GM19395 (cell line): ENCODE measurements around the gene ACOT12.
"Not testable (repeated sequence)": the region's sequence is repeated elsewhere in the genome, so short reads cannot be mapped to it uniquely, and the experiment has no call there.

ENCODE experiments used
- ATAC-seq: cut with Tn5 transposase; IDR thresholded peaks from one replicate; pipeline ENCODE4 v1.9.1; 2021; ENCODE audit warnings: mild to moderate bottlenecking, moderate library complexity; ENCODE audit not compliant: unreplicated experiment

ACOT12 gene

DNA sequence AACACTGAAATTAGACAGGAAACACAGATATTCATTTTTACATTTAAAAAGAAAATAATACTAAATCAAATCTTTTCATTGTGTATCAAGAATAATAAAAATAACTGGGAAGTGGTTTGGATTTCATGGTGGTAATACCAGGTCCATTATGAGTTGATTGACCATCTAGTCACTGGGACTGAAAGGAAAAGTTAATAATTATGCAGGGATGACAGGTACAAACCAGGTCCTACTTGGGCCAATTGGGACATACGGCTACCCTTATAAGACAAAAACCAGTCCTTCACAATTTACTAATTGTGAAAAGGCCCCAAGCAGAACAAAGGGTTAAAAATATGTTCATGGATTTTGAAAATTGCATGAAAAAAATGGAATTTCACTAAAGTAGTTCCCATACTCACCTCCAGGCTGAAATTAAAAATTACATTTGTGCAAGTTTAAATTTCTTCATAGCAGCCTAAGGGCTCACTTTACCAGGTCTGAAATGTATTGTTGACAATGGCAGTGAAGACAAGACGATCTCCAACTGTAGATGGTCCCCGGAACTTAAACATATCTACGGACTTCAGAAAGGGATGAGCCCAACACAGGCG, 48.4 kb downstream of the ACOT12 start:
- ATAC-seq = no peak

DNA sequence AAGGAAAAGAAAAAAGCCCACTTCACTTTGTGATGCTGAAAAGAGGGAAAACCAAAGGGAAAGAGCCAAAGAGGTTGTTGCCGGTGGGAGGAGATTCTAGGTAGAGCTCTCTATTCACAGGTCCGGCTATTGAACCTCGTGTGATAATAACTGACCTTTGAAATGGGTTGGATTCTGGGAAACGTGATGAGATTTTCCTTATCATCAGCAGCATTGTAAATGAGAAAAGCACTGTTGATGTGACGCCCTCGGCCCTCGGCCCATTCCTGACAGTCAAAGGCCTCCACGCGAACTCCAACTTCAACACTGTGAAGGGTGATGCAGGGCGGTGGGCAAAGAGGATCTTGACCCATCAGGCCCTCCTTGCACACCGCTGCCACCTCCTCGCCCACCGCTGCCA, 49.2 kb downstream of the ACOT12 start:
- ATAC-seq = no peak

DNA sequence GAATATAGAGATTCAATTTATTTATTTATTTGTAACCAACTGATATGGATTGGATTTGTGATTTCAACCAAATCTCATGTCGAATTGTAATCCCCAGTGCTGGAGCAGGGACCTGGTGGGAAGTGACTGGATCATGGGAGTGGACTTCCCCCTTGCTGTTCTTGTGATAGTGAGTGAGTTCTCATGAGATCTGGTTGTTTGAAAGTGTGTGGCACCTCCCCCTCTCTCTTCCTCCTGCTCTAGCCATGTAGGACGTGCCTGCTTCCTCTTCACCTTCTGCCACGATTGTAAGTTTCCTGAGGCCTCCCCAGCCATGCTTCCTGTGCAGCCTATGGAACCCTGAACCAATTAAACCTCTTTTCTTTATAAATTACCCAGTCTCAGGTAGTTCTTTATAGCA, 55.7 kb downstream of the ACOT12 start:
- not testable (repeated sequence) for ATAC-seq

DNA sequence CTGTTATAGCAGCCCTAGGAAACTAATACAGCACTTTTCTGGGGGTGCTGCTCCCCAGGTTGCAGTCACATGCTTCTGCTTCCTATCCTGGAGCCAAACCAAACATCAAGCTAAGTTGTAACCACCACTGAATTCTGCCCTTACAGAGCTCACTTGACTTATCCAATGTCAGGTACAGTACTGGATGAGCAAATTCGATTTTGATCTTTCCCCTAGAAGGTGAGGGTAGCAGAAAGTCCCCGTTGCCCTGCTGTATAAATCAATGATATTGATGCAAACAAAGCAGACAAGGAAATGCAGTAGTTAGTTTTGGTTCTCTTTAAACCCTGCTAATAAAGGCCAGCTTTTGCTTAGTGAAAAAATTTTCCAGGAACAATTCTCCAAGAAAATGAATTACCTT, 56.1 kb downstream of the ACOT12 start:
- ATAC-seq = no peak

DNA sequence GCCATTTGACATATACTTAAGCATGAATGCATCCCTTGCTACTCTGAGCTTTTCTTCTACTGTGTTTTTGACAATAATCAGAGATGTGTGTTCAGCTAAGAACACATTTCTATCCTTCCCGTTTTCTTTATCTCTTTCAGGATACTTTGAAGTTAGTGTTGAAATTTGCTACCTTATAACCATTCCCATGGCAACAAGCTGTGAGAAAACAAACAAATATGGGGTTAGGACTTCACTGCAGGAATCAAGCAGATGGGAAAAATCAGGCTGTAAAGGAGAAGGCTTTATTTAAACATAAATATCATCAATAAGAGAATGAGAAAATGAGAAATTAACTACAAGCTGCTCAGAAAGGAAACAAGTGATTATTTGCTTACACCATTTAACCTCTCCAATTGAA, 57.4 kb downstream of the ACOT12 start:
- no peak for ATAC-seq

DNA sequence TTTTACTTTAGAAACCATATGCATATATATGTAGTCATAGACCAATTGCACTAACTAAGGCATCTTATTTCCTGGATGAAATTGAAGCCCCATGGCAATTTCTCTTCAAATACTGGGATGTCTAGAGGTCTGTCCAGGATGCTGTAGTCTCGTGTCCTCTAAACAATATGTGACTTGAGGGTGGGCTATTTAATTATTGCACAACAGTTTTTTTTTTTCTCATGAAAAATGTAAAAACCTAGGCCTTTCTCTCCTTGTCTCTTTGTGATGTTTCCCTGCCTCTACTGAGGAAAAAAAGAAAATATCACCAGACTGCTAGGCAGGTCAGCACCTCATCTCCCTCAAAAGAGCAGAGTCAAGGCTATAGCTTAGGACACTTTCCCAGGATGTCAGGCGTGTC, 58.0 kb downstream of the ACOT12 start:
- ATAC-seq = no peak

DNA sequence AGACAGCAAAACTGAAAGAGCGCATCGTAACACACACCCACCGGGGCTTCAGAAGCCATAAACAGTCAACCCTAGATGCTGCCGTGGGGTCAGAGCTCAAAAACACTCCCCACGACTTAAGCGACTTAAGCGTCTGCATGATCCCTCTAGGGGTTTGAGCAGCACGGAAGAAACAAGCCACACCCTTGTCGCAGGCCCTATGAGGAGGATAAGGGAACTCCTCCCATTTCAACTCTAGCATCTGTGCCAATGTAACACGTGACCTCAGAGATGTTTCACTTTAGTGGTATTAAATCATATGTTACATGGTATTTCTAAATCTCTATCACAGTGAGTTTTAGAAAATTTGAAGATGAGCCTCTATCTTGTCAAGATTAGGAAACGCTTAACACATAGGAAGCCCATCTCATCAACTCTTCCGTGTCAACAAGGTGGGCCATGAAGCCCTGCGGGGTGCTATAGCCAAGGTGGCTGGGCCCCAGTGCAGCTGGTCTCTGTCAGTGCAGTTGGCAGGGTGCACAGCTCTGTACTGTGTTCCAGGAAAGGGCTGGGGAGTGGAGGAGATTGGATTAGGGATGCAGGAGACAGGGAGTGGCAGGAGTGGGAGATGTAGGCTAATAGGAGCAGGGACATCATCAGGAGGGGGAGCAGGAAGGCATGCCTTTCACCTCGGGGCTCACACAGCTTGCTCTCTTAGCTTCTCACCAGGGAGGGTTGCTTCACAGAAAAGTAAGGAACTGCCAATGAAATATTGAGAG, 59.5 kb downstream of the ACOT12 start:
- no peak for ATAC-seq

DNA sequence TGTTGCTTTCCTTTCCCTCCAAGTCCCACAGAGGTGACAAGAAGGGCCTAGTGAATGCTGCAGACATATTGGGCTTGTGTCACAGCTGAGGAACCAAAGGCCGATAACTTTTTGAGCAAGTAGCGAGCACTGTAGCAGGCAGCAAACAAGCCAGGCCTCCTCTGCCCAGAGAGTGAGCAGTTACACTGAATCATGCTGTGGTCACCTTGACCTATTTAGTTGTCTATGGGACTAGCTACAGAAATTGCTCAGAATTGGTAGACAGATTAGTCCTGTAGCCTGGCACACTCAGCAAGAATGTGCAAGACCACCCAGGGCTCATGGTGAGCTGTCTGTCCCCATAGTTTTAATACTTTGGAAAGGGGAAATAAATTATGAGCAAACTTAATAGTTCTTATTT, 67.4 kb downstream of the ACOT12 start:
- no peak for ATAC-seq

DNA sequence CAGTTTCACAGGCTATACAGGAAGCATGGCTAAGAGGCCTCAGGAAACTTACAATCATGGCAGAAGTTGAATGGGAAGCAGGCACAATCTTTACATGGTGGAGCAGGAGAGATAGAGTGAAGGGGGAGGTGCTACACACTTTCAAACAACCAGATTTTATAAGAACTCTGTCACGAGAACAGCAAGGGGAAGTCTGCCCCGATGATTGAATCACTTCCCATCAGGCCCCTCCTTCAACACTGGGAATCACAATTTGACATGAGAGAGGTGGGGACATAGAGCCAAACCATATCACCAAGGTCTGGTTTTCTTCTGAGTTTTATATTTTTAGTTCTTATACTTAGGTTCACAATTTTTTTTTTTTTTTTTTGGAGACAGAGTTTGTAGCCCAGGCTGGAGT, 76.4 kb downstream of the ACOT12 start:
- no peak for ATAC-seq

DNA sequence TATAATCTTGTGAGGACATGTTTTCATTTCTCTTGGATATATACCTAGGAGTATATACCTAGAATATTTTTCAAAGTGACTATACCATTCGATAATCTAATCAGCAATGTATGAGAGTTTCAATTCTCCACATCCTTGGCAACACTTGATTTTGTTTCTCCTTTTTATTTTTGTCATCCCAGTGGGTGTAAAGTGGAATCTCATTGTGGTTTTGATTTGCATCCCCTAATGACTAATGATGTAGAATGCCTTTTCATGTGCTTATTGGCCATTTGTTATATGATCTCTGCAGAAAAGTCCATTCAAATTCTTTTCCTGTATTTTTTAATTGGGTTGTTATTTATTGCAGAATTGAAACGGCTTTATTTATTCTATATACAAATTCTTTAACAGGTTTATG, 77.4 kb downstream of the ACOT12 start:
- no peak for ATAC-seq

DNA sequence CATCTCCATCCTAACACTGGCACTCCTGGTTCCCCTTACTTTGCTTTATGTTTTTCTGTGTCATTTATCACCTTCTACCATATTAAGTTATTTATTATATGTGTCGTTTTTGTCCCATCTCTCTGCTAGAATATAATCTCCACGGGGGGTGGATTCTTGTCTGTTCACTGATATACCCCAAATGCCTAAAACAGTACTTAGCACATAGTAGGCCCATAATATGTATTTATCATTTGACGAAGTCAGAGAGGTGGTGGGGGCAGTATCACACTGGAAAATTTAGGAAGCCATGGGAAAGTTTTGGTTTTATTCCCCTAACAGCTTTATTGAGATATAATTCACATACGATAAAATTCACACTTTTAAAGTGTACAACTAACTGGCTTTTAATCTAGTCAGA, 78.1 kb downstream of the ACOT12 start:
- ATAC-seq = no peak

DNA sequence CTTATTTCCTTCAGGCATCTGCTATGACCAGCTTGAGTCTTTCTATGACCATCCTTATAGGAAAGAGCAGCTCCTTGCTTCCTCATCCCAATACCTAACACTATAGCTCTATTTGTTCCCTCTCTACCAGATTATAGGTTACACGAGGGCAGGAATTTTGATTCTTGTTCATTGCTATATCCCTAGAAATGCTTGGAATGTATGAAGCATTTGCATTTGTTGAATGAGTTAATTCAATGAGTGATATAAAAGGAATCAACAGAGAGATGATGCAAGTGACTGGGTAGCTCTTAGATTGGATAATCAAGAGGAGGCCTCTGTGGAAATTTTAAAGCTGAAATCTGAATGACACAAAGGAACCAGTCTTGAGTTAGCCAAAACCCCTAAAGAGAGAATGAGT, 78.6 kb downstream of the ACOT12 start:
- ATAC-seq = no peak

DNA sequence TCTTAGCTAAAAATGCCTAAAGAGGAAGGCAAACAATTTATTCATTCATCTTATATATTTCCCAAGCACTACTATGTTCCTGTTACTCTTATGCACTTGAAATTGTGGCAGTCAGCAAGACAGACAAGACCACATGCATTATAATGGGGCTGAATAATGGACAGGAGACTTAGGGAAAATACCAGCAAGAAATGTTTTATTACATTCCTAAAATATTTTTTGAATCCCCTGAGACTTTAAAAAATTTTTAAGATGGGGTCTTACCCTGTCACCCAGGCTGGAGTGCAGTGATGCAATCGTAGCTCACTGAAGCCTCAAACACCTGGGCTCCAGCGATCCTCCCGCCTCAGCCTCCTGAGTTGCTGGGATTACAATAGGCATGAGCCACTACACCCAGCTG, 79.4 kb downstream of the ACOT12 start:
- no peak for ATAC-seq

DNA sequence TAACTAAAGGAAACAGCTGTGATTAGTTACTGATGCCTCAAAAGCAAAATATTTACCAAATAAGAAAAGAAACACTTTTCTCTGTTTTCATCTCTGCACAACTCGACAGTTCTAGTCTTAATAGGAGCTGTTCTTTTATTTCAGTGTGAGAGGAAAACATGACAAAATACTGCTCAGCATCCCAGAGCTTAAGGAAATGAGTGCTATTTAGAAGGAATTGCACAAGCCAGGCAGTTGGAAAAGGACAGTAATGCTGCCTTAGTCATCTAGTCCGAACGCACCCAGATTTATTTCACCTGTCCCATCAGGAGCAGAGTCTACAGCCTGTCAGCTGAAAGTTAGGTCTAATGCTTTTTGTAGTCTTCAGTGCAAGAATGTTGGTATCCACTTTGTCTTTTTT, 80.2 kb downstream of the ACOT12 start:
- ATAC-seq = no peak

DNA sequence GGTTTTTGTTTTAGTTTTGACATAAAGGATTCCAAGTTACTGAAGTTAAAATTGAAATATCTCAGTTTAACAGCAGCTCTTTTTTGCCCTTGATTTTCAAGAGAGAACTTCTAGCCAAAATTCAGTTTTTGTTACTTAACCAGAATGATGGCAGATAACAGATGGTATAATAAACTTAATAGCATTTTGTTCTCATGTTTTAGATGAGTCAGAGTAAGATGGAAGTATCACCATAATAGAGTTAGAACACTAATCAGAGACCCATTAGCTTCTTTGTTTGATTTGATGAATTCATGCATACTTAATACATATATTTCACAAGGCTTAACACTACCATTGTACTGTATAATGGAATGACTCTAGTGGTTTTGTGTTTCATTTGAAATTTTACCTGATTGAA, 80.7 kb downstream of the ACOT12 start:
- no peak for ATAC-seq

DNA sequence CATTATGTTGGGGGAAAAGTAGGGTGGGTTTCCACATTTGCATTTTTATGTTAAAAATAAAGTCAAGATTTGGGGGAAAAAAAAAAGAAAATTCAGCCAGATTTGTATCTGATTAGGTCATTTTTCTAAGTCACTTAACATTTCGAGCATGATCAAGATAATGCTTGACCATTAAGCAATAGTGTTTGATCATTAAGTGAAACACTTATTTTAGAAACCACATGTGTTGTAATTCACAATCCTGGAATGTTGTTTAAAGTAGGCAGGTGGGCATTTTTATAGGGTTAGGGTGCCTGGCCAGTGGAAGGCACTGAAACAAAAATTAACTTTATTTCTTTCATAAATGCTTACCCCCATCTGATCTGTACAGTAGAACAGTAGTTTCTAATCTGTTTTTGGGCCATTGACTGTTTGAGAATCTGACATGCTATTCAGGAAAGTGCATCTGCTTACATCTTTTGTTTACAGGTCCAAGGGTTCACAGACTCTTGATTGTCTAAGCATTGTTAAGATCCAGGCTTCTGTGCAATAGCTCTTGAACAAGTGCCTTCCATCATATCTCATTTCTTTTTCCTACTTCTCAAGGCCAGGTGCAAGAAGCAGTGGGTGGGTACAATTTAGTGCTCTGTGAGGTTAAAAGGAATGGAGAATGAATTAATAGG, 83.4 kb downstream of the ACOT12 start:
- ATAC-seq = no peak

DNA sequence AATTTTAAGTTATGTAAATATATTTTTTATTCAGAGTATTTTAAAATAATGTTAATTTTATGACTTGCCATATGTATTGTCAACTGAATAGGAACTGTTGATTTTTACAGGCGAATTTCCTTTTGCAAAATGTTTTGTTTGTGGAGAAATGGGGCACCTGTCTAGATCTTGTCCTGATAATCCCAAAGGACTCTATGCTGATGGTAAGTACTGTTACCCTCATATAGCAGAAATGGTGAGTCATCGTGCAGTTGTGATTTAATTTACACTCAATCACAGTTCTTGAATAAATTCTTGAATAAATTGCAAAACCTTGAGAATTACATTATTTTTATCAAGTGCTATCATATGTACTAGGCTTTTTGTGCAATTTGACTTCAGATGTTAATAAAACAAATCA, 85.1 kb downstream of the ACOT12 start:
- no peak for ATAC-seq

DNA sequence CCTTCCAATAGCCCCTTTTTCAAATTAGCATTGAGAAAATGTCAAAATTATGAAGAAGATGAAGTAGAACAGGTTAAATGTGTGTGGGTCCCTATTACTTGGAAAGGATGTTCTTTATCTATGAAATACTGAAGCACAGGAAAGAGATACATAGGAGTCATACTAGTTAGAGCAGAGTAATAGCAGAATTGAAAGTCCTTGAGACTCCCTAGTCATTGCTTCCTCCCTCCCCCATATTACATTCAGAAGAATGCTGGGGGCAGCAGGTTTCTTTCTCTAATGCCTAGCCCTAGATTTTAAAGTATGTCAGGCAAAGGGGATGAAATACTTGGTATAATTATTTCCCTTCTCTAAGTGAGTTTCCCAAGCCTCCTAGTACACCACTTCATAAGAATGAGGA, 88.1 kb downstream of the ACOT12 start:
- ATAC-seq = no peak

DNA sequence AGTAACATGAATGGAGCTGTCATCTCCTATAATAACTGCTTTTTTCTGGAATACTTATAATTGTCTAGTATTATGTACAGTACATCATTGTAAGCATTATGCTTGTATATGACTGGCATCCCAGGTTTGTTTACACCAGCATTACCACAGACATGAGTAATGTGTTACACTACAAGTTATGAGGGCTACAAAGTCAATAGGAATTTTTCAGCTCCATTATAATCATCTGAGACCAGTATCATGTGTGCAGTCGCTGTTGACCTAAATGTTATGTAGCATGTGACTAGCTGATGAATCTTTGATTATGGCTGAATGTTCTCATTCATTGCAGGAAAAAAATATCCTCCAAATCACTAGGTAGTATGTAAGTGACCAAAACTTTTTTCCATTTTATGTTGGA, 90.4 kb downstream of the ACOT12 start:
- ATAC-seq = no peak

DNA sequence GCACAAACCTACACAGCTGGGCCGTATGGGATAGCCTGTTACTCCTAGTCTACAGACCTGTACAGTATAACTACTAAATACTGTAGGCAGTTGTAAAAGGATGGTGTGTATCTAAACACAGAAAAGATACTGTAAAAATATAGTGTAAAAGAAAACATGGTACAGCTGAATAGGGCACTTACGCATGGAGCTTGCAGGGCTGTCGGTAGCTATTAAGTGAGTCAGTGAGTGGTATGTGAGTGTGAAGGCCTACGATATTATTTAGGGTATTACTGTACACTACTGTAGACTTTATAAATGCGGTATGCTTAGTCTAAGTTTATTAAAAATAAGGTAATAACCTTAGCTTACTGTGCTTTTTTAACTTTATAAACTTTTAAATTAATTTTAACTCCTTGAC, 91.3 kb downstream of the ACOT12 start:
- ATAC-seq = no peak

DNA sequence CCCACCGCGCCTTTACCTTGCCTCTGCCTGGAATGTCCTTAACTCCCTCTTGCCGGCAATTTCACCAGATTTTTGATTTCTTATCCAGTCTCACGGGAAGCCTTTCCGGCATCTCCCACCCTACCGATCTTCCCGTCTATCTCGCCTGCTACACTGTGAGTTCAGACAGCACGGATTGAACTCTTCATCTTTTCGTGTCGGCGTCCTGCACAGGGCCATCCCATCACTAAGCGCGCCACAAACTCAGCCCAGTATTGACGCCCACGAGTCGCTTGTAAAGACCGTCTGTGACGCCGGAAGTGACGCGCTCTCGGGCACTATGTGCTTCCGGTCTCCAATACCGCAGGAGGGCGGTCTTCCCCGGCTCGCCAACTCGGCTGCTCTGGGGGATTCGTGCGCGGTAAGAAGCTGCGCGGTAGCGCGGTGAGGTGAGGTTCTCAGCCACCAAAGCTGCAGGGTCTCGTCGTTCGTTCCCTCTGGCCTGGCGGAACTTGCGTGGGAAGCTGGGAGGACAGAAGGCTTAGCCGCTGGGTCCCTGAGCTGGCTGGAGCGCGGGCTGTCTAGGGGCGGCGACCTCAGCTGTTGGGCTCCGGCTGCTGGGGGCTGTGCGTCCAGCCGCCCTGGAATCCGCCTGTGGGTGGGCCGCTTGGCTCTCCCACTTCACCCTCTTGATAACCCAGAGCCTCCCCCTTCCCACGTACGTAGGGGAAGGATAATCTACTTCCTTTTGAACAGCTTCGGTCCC, 92.5 kb downstream of the ACOT12 start, which contains the start of gene ZCCHC9:
TSS of gene ZCCHC9 (plus strand) at position 317 of the 745 bp plus-strand sequence. CDS start 3,171 bp downstream, outside the sequence.
- peak; percentile 96 for ATAC-seq

DNA sequence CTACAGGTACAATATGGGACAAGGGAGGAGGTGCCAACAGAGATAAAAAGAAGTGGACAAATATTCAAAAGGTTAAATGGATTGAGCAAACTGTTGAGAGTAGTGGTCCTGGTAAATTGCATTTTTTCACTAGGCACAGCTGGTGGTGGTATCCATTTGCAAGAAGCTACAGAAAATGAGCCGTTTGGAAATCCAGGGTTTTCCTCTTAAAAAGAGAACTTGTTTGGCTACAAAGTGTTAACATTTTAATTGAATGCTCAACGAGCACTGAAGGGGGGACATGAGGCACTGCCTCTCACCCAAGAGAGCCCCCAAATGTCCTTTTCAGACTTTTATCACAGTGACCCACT, 93.0 kb downstream of the ACOT12 start:
- no peak for ATAC-seq
